ENCODE results near the gene FOXJ3. TPM values are rescaled to one million over a fixed set of nuclear protein-coding genes. Genes with fewer than 3 reads are reported as not detected.

Gene FOXJ3
- total and polyA plus RNA-seq, 2 of the 8 experiments (the other 6 are each of a cell fraction or from before 2014, with no cell fraction given) = 48.6 to 51.9 TPM

GRCh38 chr1:42181687-42182086, 153.3 kb downstream of the FOXJ3 start:
- Histone ChIP-seq H2AK5ac (ENCODE audit: low read depth, low read length) (no peak overlapping the region), H3K4me3 (ENCODE audit: extremely low read depth in 1 of 4, insufficient read depth in 2 of 4, low read depth in 3 of 4, low read length in 4 of 4) (no peak overlapping the region), H3K4ac (replicated peaks; ENCODE audit: insufficient read length, low read depth, low read length) (no peak overlapping the region), H2BK15ac (ENCODE audit: low read length) (no peak overlapping the region), H3K14ac (ENCODE audit: insufficient read length) (no peak overlapping the region), H3K23ac (ENCODE audit: insufficient read length) (no peak overlapping the region), H3K79me1 (ENCODE audit: low read depth, low read length) (no peaks in the 10 kb centered on the region), H2BK120ac (replicated peaks; ENCODE audit: low read depth, low read length) (no peak overlapping the region), H3K79me2 (ENCODE audit: control insufficient read depth in 1 of 2, insufficient read depth in 2 of 2, low read length in 2 of 2) (no peaks in the 10 kb centered on the region), H3K36me3 (ENCODE audit: control insufficient read depth in 2 of 4, insufficient read depth in 4 of 4, low read length in 3 of 4) (peaks cover 0 to 20% (median 10%) of the 10 kb centered on the region in 4 experiments; a peak in 6 of 8 replicates), H2BK20ac (ENCODE audit: low read length) (no peak overlapping the region), H4K8ac (ENCODE audit: extremely low read depth, insufficient read depth, low read length) (no peak overlapping the region), H4K91ac (replicated peaks; ENCODE audit: insufficient read length, low read length) (no peak overlapping the region), H4K20me1 (replicated peaks in 1 of 2; ENCODE audit: control insufficient read depth in 1 of 2, insufficient read depth in 2 of 2, low read length in 2 of 2) (no peaks in the 10 kb centered on the region), H3K27me3 (replicated peaks in 1 of 4; ENCODE audit: control insufficient read depth in 3 of 4, extremely low read depth in 1 of 4, insufficient read depth in 3 of 4, low read length in 3 of 4) (no peaks in the 10 kb centered on the region), H2BK12ac (ENCODE audit: low read depth, low read length) (no peak overlapping the region), H3K9me3 (ENCODE audit: insufficient read depth in 2 of 2, low read depth in 1 of 2, low read length in 1 of 2) (no peaks in the 10 kb centered on the region), H3K18ac (ENCODE audit: extremely low read depth, low read length) (no peak overlapping the region), H2AFZ (ENCODE audit: low read length) (no peak overlapping the region), H3K23me2 (ENCODE audit: low read depth, low read length) (no peaks in the 10 kb centered on the region; the same call in 1 of the 2 replicates), H2BK5ac (ENCODE audit: low read depth, low read length) (no peak overlapping the region), H3K4me2 (ENCODE audit: insufficient read depth in 1 of 2, low read depth in 2 of 2, low read length in 2 of 2) (no peak overlapping the region), H3K9ac (replicated peaks in 1 of 4; ENCODE audit: extremely low read depth in 1 of 4, low read depth in 3 of 4, low read length in 3 of 4) (no peak overlapping the region), H3K56ac (replicated peaks; ENCODE audit: insufficient read length, low read depth, low read length) (no peak overlapping the region), H3K4me1 (replicated peaks in 1 of 4; ENCODE audit: control insufficient read depth in 3 of 4, insufficient read depth in 4 of 4, low read length in 3 of 4) (peaks cover 0 to 3% (median 0%) of the 10 kb centered on the region in 4 experiments; a peak in 1 of 7 replicates), H3K27ac (ENCODE audit: low read depth, low read length) (no peak overlapping the region), H4K5ac (ENCODE audit: insufficient read length, low read depth, low read length) (no peak overlapping the region)
- 85% methylated on average over 4 of the region's 4 CpGs; no CpG with 5 or more reads in 1 of the 2 experiments for WGBS, 2 experiments (ENCODE audit: extremely low coverage in 1 of 2, insufficient coverage in 1 of 2, insufficient read length in 1 of 2, insufficient replicate concordance in 2 of 2, low coverage in 1 of 2, low lambda C conversion rate in 2 of 2, missing lambda C conversion rate in 1 of 2)
- DNase-seq (ENCODE audit: low read depth in 1 of 2, low spot score in 2 of 2) (no peak), FAIRE-seq (no peak)
- ChIA-PET POLR2A (ENCODE audit: partially characterized antibody) (no interaction called here), CTCF (ENCODE audit: partially characterized antibody) (interaction anchor here (1.0 kb wide), 1 partner anchor 9 kb away, joined by 4 read pairs; no protein-coding TSS in a partner anchor)
- TF ChIP-seq ATF3 (IDR thresholded peaks at IDR 0.05; ENCODE audit: insufficient read depth, low read depth, low read length) = no peak
- no peak for TF ChIP-seq SUZ12 (IDR thresholded peaks at IDR 0.05; ENCODE audit: low read length)
- TF ChIP-seq TAF7 (optimal IDR thresholded peaks at IDR 0.05; ENCODE audit: borderline replicate concordance, low read depth, low read length) = no peak
- no peak for TF ChIP-seq SRF (IDR thresholded peaks at IDR 0.05; ENCODE audit: low read depth, low read length)

Measured in H1 (cell line).